GM23338 (cell line): ENCODE results near the gene DCAF11.

Source experiments
- EZH2 ChIP-seq: fragments of 200-600 bp; sonication (generic); IDR thresholded peaks from one replicate; pipeline ENCODE4 v1.8.0; 2017; ENCODE audit warnings: antibody characterized with exemption, mild to moderate bottlenecking, low read depth; ENCODE audit not compliant: unreplicated experiment
- EZH2phosphoT487 ChIP-seq: fragments of 200-600 bp; sonication (generic); IDR thresholded peaks from one replicate; pipeline ENCODE4 v1.8.1; 2018; ENCODE audit warnings: antibody characterized with exemption; ENCODE audit not compliant: unreplicated experiment
- JUNB ChIP-seq: IDR thresholded peaks from one replicate; pipeline ENCODE4 v1.6.1; 2016; ENCODE audit warnings: antibody characterized with exemption; ENCODE audit not compliant: unreplicated experiment
- POLR2AphosphoS5 ChIP-seq: IDR thresholded peaks from 2 replicates; pipeline ENCODE4 v1.6.1; 2016; ENCODE audit warnings: antibody characterized with exemption, low read depth
- STAT1 ChIP-seq: IDR thresholded peaks from one replicate; pipeline ENCODE4 v1.6.1; 2016; ENCODE audit warnings: antibody characterized with exemption; ENCODE audit not compliant: unreplicated experiment
- TF ChIP-seq, protein P1 (sequence below), 2 experiments: fragments of 200-600 bp in 1 of 2; sonication (generic) in 1 of 2; conservative IDR thresholded peaks; 2 replicates each; pipeline versions ENCODE4 v1.5.1 to v1.6.1; 2016 to 2017; ENCODE audit warnings: antibody characterized with exemption in 2 of 2, low read depth in 2 of 2, mild to moderate bottlenecking in 2 of 2, moderate library complexity in 1 of 2
- TF ChIP-seq, protein P2 (sequence below): IDR thresholded peaks from one replicate; pipeline ENCODE4 v1.6.1; 2018; ENCODE audit warnings: antibody characterized with exemption; ENCODE audit not compliant: unreplicated experiment
- TF ChIP-seq, protein P3 (sequence below): IDR thresholded peaks from 2 replicates; pipeline ENCODE4 v1.6.1; 2016; ENCODE audit warnings: antibody characterized with exemption

DNA sequence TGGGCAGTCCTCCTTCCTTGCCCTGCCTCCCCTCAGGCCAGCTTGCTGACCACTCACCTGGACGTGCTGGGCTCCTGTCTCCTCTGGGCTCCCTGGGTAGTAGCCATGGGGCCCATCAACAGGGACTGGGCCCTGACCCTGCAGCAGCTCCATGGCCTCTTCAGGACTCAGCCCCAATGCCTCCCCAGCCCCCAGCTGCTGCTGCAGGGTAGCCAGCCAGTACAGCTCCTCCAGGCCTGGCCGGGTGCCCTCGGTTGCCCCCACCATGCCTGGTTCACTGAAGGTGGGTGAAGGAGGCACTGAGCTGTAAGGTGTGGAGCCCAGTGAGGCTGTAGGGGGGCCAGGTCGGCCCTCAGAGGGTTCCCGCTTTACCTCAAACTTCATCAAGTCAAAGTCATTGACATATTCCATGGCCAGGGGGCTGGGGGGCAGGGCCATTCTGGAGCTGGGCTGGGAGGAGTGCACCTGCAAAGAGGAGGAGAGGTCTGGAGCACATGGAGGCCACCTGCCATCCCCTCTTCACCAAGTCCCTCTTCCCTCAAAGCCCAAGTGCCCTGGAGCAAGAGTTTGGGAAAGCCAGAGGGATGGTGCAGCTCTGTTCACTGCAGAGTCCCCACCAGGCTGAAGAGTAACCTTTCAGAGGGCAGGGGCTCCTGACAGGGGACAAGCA lies 32.0 kb upstream of the DCAF11 start:
- TF ChIP-seq EZH2phosphoT487 (no peak), POLR2AphosphoS5 (no peak), EZH2 (no peak), JUNB (no peak), STAT1 (no peak)
- TF ChIP-seq, protein P1, sequence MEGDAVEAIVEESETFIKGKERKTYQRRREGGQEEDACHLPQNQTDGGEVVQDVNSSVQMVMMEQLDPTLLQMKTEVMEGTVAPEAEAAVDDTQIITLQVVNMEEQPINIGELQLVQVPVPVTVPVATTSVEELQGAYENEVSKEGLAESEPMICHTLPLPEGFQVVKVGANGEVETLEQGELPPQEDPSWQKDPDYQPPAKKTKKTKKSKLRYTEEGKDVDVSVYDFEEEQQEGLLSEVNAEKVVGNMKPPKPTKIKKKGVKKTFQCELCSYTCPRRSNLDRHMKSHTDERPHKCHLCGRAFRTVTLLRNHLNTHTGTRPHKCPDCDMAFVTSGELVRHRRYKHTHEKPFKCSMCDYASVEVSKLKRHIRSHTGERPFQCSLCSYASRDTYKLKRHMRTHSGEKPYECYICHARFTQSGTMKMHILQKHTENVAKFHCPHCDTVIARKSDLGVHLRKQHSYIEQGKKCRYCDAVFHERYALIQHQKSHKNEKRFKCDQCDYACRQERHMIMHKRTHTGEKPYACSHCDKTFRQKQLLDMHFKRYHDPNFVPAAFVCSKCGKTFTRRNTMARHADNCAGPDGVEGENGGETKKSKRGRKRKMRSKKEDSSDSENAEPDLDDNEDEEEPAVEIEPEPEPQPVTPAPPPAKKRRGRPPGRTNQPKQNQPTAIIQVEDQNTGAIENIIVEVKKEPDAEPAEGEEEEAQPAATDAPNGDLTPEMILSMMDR (conservative IDR thresholded peaks at IDR 0.05; ENCODE audit: low read depth in 2 of 2): no peak
- TF ChIP-seq, protein P2, sequence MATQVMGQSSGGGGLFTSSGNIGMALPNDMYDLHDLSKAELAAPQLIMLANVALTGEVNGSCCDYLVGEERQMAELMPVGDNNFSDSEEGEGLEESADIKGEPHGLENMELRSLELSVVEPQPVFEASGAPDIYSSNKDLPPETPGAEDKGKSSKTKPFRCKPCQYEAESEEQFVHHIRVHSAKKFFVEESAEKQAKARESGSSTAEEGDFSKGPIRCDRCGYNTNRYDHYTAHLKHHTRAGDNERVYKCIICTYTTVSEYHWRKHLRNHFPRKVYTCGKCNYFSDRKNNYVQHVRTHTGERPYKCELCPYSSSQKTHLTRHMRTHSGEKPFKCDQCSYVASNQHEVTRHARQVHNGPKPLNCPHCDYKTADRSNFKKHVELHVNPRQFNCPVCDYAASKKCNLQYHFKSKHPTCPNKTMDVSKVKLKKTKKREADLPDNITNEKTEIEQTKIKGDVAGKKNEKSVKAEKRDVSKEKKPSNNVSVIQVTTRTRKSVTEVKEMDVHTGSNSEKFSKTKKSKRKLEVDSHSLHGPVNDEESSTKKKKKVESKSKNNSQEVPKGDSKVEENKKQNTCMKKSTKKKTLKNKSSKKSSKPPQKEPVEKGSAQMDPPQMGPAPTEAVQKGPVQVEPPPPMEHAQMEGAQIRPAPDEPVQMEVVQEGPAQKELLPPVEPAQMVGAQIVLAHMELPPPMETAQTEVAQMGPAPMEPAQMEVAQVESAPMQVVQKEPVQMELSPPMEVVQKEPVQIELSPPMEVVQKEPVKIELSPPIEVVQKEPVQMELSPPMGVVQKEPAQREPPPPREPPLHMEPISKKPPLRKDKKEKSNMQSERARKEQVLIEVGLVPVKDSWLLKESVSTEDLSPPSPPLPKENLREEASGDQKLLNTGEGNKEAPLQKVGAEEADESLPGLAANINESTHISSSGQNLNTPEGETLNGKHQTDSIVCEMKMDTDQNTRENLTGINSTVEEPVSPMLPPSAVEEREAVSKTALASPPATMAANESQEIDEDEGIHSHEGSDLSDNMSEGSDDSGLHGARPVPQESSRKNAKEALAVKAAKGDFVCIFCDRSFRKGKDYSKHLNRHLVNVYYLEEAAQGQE: no peak
- TF ChIP-seq, protein P3, sequence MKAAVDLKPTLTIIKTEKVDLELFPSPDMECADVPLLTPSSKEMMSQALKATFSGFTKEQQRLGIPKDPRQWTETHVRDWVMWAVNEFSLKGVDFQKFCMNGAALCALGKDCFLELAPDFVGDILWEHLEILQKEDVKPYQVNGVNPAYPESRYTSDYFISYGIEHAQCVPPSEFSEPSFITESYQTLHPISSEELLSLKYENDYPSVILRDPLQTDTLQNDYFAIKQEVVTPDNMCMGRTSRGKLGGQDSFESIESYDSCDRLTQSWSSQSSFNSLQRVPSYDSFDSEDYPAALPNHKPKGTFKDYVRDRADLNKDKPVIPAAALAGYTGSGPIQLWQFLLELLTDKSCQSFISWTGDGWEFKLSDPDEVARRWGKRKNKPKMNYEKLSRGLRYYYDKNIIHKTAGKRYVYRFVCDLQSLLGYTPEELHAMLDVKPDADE: no peak
